ENCODE results near the gene AP4E1. TPM values are rescaled to one million over a fixed set of nuclear protein-coding genes. Genes with fewer than 3 reads are reported as not detected.

The AP4E1 gene
- total RNA-seq, 2 experiments from 2014 or later: 7.6 to 14.8 TPM

- Histone ChIP-seq H3K27ac (ENCODE audit: low read depth, low read length, poor library complexity, severe bottlenecking) (no peak overlapping the region), H2AFZ (ENCODE audit: low read length) (no peak overlapping the region), H4K20me1 (ENCODE audit: insufficient read depth, low read length) (no peaks in the 10 kb centered on the region), H3K4me2 (ENCODE audit: low read length) (no peak overlapping the region), H3K79me2 (ENCODE audit: insufficient read depth, low read depth, low read length) (no peaks in the 10 kb centered on the region), H3K4me3 (ENCODE audit: low read depth, low read length, poor library complexity, severe bottlenecking) (no peak overlapping the region), H3K9me3 (ENCODE audit: low read length) (peaks cover 13% of the 10 kb centered on the region; the same call in 1 of the 2 replicates), H3K36me3 (ENCODE audit: insufficient read depth, low read length) (no peaks in the 10 kb centered on the region), H3K9me2 (ENCODE audit: insufficient read depth, low read length) (no peaks in the 10 kb centered on the region), H3K4me1 (ENCODE audit: insufficient read depth, low read length, poor library complexity, severe bottlenecking) (peaks cover 6% of the 10 kb centered on the region)
- intact Hi-C loops (cut with micrococcal nuclease; ENCODE audit: unreplicated experiment): no loop called here
- CTCF ChIA-PET (ENCODE audit: unreplicated experiment): no interaction called here
- POLR2A ChIA-PET: interaction anchor here (0.5 to 1.4 kb wide), 2 partner anchors 11 to 509 kb away, joined by 5 read pairs; no protein-coding TSS in a partner anchor
- no peak for DNase-seq (ENCODE audit: low spot score)
- TF ChIP-seq EZH2phosphoT487 (IDR thresholded peaks at IDR 0.05; ENCODE audit: borderline replicate concordance, low read depth, low read length): no peak
- TF ChIP-seq CTCF (conservative IDR thresholded peaks at IDR 0.05; ENCODE audit: low read length): no peak
- no TSS peak for BruUV-seq (replicated peaks)
Measured at GRCh38 chr15:50888054-50888453, 20.4 kb upstream of the AP4E1 start.

DNA sequence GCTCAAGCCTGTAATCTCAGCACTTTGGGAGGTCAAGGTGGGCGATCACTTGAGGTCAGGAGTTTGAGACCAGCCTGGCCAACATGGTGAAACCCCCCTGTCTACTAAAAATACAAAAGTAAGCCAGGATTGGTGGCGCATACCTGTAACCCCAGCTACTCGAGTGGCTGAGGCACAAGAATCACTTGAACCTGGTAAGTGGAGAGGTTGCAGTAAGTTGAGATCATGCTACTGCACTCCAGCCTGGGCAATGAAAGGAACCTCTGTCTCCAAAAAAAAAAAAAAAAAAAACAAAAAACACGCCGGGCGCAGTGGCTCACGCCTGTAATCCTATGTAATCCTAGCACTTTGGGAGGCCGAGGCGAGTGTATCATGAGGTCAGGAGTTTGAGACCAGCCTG, 18.9 kb upstream of the AP4E1 start:
- H2AFZ ChIP-seq (ENCODE audit: low read length): no peak overlapping the region
- no TSS peak for BruUV-seq (replicated peaks)
- H4K20me1 ChIP-seq (ENCODE audit: insufficient read depth, low read length): no peaks in the 10 kb centered on the region
- intact Hi-C loops (cut with micrococcal nuclease; ENCODE audit: unreplicated experiment): no loop called here
- no peaks in the 10 kb centered on the region for H3K36me3 ChIP-seq (ENCODE audit: insufficient read depth, low read length)
- H3K4me2 ChIP-seq (ENCODE audit: low read length): no peak overlapping the region
- DNase-seq (ENCODE audit: low spot score): no peak
- TF ChIP-seq EZH2phosphoT487 (IDR thresholded peaks at IDR 0.05; ENCODE audit: borderline replicate concordance, low read depth, low read length) (no peak), CTCF (conservative IDR thresholded peaks at IDR 0.05; ENCODE audit: low read length) (no peak)
- H3K4me1 ChIP-seq (ENCODE audit: insufficient read depth, low read length, poor library complexity, severe bottlenecking): no peaks in the 10 kb centered on the region
- ChIA-PET CTCF (ENCODE audit: unreplicated experiment) (no interaction called here), POLR2A (interaction anchor here (0.5 to 0.7 kb wide), 2 partner anchors 10 to 12 kb away, joined by 3 to 6 read pairs; no protein-coding TSS in a partner anchor)
- H3K9me2 ChIP-seq (ENCODE audit: insufficient read depth, low read length): no peaks in the 10 kb centered on the region
- H3K79me2 ChIP-seq (ENCODE audit: insufficient read depth, low read depth, low read length): no peaks in the 10 kb centered on the region
- no peak overlapping the region for H3K27ac ChIP-seq (ENCODE audit: low read depth, low read length, poor library complexity, severe bottlenecking)
- no peak overlapping the region for H3K4me3 ChIP-seq (ENCODE audit: low read depth, low read length, poor library complexity, severe bottlenecking)
- H3K9me3 ChIP-seq (ENCODE audit: low read length): peaks cover 13% of the 10 kb centered on the region; the same call in 1 of the 2 replicates

- no peaks in the 10 kb centered on the region for H4K20me1 ChIP-seq (ENCODE audit: insufficient read depth, low read length)
- peaks cover 13% of the 10 kb centered on the region; the same call in 1 of the 2 replicates for H3K9me3 ChIP-seq (ENCODE audit: low read length)
- TF ChIP-seq CTCF (conservative IDR thresholded peaks at IDR 0.05; ENCODE audit: low read length) (no peak), EZH2phosphoT487 (IDR thresholded peaks at IDR 0.05; ENCODE audit: borderline replicate concordance, low read depth, low read length) (no peak)
- no peak overlapping the region for H2AFZ ChIP-seq (ENCODE audit: low read length)
- H3K79me2 ChIP-seq (ENCODE audit: insufficient read depth, low read depth, low read length): no peaks in the 10 kb centered on the region
- H3K27ac ChIP-seq (ENCODE audit: low read depth, low read length, poor library complexity, severe bottlenecking): no peak overlapping the region
- no peaks in the 10 kb centered on the region for H3K36me3 ChIP-seq (ENCODE audit: insufficient read depth, low read length)
- no TSS peak for BruUV-seq (replicated peaks)
- intact Hi-C loops (cut with micrococcal nuclease; ENCODE audit: unreplicated experiment): no loop called here
- DNase-seq (ENCODE audit: low spot score): no peak
- no peak overlapping the region for H3K4me2 ChIP-seq (ENCODE audit: low read length)
- no peaks in the 10 kb centered on the region for H3K4me1 ChIP-seq (ENCODE audit: insufficient read depth, low read length, poor library complexity, severe bottlenecking)
- no peaks in the 10 kb centered on the region for H3K9me2 ChIP-seq (ENCODE audit: insufficient read depth, low read length)
- ChIA-PET POLR2A (no interaction called here), CTCF (ENCODE audit: unreplicated experiment) (no interaction called here)
- H3K4me3 ChIP-seq (ENCODE audit: low read depth, low read length, poor library complexity, severe bottlenecking): no peak overlapping the region
Measured at GRCh38 chr15:50890751-50891150, 17.7 kb upstream of the AP4E1 start.

All from OCI-LY7 (cell line).